ENCODE data around the gene SHH.

SHH gene

DNA sequence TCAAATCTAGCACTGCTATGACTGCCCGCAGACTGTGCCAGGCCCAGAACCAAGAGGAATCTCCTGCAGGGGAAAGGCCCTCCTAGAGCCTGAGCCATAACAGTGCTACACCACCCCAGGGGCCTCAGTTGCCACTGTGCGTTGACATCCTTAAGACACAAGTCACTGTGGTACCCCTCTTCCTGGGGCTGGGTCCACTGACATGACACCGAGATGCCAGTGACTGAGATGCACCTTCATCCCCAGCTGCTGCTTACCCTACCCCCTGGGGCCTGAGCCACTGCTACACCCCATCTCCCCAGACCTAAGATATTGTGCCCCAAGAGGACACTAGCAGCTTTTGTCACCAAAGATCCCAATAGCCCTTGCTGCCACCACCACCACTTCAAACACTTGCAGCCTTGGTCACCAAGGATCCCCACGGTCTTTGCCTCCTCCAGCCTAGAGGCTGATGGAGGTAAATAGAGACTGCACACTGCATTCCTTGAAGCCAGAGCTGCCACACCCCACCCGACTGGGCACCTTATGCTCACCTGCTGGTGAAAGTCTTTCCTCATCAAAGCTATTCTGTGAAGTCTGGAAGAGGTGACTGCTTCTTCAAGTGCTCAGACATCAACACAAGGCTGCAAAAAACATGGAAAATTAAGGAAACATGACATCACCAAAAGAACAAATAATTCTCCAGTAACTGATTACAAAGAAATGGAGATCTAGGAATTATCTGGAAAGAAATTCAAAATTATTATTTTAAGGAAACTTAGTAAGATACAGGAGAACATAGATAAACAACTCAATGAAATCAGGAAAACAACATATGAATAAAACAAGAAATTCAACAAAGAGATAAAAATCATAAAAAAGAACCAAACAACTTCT lies 40.4 kb upstream of the SHH start:
- H3K27me3 ChIP-seq (ENCODE audit: insufficient read depth, insufficient read length) = no peaks in the 10 kb centered on the region
- no peaks in the 10 kb centered on the region for H3K36me3 ChIP-seq (ENCODE audit: insufficient read depth, insufficient read length, low read length)
- H3K9ac ChIP-seq (ENCODE audit: insufficient read length, low read depth) = no peak overlapping the region
- H3K4me3 ChIP-seq (ENCODE audit: insufficient read length, low read depth) = no peak overlapping the region
- no peaks in the 10 kb centered on the region for H3K9me3 ChIP-seq (ENCODE audit: insufficient read depth, low read length)
- DNase-seq (ENCODE audit: low read depth, low spot score) = no peak
- H3K4me1 ChIP-seq (ENCODE audit: insufficient read depth, insufficient read length) = no peaks in the 10 kb centered on the region
- TF ChIP-seq YY1 (IDR thresholded peaks at IDR 0.05; ENCODE audit: insufficient read depth, insufficient read length) (no peak), SUZ12 (IDR thresholded peaks at IDR 0.05; ENCODE audit: extremely low read depth, insufficient read depth, insufficient read length) (no peak), ZNF274 (IDR thresholded peaks at IDR 0.05; ENCODE audit: low read depth, low read length) (no peak)

DNA sequence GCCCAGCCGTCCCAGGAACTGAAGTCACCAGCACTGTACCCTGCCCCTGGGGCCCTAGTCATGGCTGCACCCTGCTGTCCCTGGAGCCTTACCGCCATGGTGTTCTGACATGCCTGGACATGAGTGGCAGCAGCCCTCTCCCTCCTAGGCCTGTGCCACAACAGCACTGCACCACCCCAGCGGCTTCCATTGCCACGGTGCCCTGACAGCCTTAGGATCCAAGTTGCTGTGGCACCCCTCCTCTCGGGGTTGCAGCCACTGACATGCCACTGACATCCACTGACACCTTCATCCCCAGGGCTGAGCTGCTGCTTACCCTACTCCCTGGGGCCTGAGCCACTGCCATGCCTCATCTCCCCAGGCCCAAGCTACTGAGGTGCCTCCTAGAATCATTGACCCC lies 39.6 kb upstream of the SHH start:
- H3K27me3 ChIP-seq (ENCODE audit: insufficient read depth, insufficient read length) = no peaks in the 10 kb centered on the region
- no peaks in the 10 kb centered on the region for H3K9me3 ChIP-seq (ENCODE audit: insufficient read depth, low read length)
- no peak for DNase-seq (ENCODE audit: low read depth, low spot score)
- no peak for TF ChIP-seq SUZ12 (IDR thresholded peaks at IDR 0.05; ENCODE audit: extremely low read depth, insufficient read depth, insufficient read length)
- no peak for TF ChIP-seq YY1 (IDR thresholded peaks at IDR 0.05; ENCODE audit: insufficient read depth, insufficient read length)
- TF ChIP-seq ZNF274 (IDR thresholded peaks at IDR 0.05; ENCODE audit: low read depth, low read length) = no peak
- H3K9ac ChIP-seq (ENCODE audit: insufficient read length, low read depth) = no peak overlapping the region
- H3K4me3 ChIP-seq (ENCODE audit: insufficient read length, low read depth) = no peak overlapping the region
- no peaks in the 10 kb centered on the region for H3K36me3 ChIP-seq (ENCODE audit: insufficient read depth, insufficient read length, low read length)
- H3K4me1 ChIP-seq (ENCODE audit: insufficient read depth, insufficient read length) = no peaks in the 10 kb centered on the region

DNA sequence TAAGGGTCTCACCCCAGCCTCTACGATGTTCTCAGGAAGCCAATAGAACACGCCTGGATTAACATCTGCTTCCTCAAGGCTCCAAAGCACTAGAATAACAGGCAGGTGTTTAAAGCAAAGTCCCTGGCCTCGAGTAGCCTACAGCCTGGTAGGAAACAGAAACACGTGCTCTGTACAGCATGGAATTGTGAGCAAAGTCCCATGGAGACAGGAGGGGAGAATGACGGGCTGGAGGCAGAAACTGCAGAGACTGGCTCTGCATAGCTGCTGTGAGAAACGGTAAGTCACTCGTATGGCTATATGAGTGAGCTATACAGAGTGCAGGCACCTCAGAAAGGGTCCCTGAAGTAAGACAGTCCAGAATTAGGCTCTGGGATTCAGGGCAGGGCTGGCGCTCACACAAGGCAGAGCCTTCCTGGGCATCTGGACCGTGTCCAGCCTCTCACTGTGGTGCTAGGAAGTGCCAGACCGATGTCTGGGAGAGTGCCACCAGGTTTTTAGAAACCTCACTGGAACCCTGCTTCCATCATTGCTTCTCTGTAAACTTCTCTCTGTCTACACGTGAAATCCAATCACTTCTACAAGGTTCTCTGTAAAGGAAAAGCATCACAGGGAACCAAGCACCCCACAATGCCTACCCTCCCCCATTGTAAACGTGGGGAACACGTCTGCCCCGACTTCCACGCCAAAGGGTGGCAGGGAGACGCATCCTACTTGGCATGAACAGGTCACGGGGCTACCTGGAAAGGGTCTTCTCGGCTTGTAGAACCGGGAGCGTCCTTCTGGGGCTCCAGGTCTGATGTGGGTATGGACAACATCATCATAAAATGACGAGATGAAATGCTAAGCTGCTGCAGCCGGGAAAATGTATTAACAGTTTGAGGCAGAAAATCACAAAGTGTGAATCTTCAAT lies 38.8 kb upstream of the SHH start:
- no peaks in the 10 kb centered on the region for H3K27me3 ChIP-seq (ENCODE audit: insufficient read depth, insufficient read length)

DNA sequence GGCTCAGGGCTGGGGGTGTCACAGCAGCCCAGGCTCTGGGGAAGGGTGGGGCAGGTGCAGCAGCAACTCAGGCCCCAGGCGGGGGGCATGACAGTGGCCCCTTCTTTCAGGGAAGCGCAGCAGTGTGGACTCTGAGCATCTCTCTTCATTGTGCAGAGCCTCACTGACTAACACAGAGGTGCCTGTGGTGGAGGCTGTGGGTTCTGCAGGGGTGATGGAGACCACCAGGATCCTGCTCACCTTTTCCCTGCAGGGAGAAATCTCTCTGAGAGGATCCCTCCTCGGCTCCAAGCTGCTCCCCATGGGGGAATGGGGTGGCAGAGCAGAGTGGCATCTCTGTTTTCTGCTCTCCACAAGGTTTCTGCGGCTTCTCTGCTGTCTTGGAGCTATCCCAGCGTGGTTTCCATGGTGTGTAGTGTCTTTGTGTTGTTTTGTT lies 37.8 kb upstream of the SHH start:
- Histone ChIP-seq H3K4me3 (ENCODE audit: insufficient read length, low read depth) (no peak overlapping the region), H3K36me3 (ENCODE audit: insufficient read depth, insufficient read length, low read length) (no peaks in the 10 kb centered on the region), H3K27me3 (ENCODE audit: insufficient read depth, insufficient read length) (no peaks in the 10 kb centered on the region), H3K4me1 (ENCODE audit: insufficient read depth, insufficient read length) (no peaks in the 10 kb centered on the region), H3K9me3 (ENCODE audit: insufficient read depth, low read length) (no peaks in the 10 kb centered on the region), H3K9ac (ENCODE audit: insufficient read length, low read depth) (no peak overlapping the region)
- TF ChIP-seq YY1 (IDR thresholded peaks at IDR 0.05; ENCODE audit: insufficient read depth, insufficient read length) (no peak), ZNF274 (IDR thresholded peaks at IDR 0.05; ENCODE audit: low read depth, low read length) (no peak), SUZ12 (IDR thresholded peaks at IDR 0.05; ENCODE audit: extremely low read depth, insufficient read depth, insufficient read length) (no peak)
- DNase-seq (ENCODE audit: low read depth, low spot score) = no peak

More for the DNA sequence above, 38.8 kb upstream of the SHH start:
- no peaks in the 10 kb centered on the region for H3K4me1 ChIP-seq (ENCODE audit: insufficient read depth, insufficient read length)
- TF ChIP-seq SUZ12 (IDR thresholded peaks at IDR 0.05; ENCODE audit: extremely low read depth, insufficient read depth, insufficient read length) = no peak
- no peak for TF ChIP-seq YY1 (IDR thresholded peaks at IDR 0.05; ENCODE audit: insufficient read depth, insufficient read length)
- TF ChIP-seq ZNF274 (IDR thresholded peaks at IDR 0.05; ENCODE audit: low read depth, low read length) = no peak
- no peaks in the 10 kb centered on the region for H3K36me3 ChIP-seq (ENCODE audit: insufficient read depth, insufficient read length, low read length)
- no peaks in the 10 kb centered on the region for H3K9me3 ChIP-seq (ENCODE audit: insufficient read depth, low read length)
- no peak overlapping the region for H3K4me3 ChIP-seq (ENCODE audit: insufficient read length, low read depth)
- no peak overlapping the region for H3K9ac ChIP-seq (ENCODE audit: insufficient read length, low read depth)
- no peak for DNase-seq (ENCODE audit: low read depth, low spot score)

DNA sequence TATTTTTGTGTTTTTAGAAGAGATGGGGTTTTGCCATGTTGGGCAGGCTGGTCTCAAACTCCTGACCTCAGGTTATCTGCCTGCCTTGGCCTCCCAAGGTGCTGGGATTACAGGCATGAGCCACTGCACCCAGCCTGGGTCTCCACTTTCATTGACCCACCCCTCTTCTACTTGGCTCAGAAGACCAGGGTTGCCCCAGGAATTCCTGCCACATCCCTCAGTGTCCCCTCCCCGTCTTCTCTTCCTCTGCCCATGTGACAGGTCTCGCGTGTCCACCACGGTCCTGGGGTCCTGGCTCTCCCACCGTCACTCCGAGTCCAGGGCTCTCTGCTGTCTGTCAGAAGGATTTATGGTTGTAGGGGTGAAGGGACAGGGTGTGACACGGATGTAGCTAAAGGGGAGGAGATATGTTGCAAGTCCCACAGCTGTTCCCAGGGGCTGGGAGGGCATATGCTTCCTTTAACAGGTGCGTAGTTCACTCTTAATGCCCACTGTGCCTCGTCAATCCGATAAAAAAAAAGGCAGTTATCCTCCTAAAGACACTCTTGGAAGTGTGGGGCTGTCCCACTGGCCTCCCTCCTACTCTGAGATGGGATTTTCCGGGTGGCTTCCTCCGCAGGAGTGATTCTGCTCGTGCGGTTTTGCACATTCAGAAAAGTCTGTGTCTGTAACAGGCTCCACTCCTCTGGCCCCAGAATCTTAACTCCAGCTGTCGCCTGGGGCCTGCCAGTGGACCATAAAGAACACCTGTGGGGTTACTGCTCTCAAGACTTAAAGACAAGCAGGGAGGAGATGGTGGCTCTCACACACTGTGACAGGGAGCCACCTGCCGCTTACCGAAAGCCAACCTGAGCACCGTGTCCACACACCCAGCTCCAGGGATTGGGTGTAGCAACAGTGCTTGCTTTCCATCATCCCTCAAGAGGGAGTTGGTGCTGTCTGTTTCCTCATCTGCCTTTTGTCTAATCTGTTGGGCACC lies 36.7 kb upstream of the SHH start:
- Histone ChIP-seq H3K36me3 (ENCODE audit: insufficient read depth, insufficient read length, low read length) (no peaks in the 10 kb centered on the region), H3K4me1 (ENCODE audit: insufficient read depth, insufficient read length) (peaks cover under 1% of the 10 kb centered on the region), H3K9ac (ENCODE audit: insufficient read length, low read depth) (no peak overlapping the region), H3K27me3 (ENCODE audit: insufficient read depth, insufficient read length) (no peaks in the 10 kb centered on the region), H3K4me3 (ENCODE audit: insufficient read length, low read depth) (no peak overlapping the region), H3K9me3 (ENCODE audit: insufficient read depth, low read length) (no peaks in the 10 kb centered on the region)
- no peak for TF ChIP-seq SUZ12 (IDR thresholded peaks at IDR 0.05; ENCODE audit: extremely low read depth, insufficient read depth, insufficient read length)
- TF ChIP-seq ZNF274 (IDR thresholded peaks at IDR 0.05; ENCODE audit: low read depth, low read length) = no peak
- DNase-seq (ENCODE audit: low read depth, low spot score) = no peak

DNA sequence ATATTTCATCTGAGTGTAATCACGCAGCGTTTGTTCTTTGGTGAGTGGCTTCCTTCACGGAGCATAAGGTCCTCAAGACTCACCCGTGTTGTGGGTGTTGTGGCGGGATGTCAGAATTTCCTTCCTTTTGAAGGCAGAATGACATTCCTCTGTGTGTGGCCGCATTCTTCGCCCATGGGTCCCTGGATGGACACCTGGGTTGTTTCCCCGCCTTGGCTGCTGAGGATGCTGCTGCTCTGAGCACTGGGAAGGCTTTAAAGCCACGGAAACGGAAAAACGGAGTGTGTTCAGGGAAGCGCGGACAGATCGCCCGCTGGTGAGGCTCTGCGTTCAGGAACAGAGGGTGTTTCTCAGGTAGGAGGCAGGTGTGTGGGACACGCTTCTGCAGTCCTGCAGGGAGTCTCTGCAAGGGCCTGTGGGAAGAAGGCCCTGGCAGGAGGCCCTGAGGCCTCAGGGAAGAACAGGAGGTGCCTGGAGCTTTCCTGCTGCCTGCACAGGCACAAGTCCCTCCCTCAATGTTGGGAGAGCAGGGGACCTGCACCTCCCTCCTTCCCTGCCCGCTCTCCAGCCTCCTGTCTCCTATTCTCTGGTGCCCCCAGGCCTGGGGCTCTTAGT lies 35.7 kb upstream of the SHH start:
- TF ChIP-seq ZNF274 (IDR thresholded peaks at IDR 0.05; ENCODE audit: low read depth, low read length) = no peak
- TF ChIP-seq SUZ12 (IDR thresholded peaks at IDR 0.05; ENCODE audit: extremely low read depth, insufficient read depth, insufficient read length) = no peak
- TF ChIP-seq YY1 (IDR thresholded peaks at IDR 0.05; ENCODE audit: insufficient read depth, insufficient read length) = no peak
- no peak overlapping the region for H3K4me3 ChIP-seq (ENCODE audit: insufficient read length, low read depth)
- H3K4me1 ChIP-seq (ENCODE audit: insufficient read depth, insufficient read length) = peaks cover 3% of the 10 kb centered on the region
- H3K27me3 ChIP-seq (ENCODE audit: insufficient read depth, insufficient read length) = no peaks in the 10 kb centered on the region
- H3K9me3 ChIP-seq (ENCODE audit: insufficient read depth, low read length) = no peaks in the 10 kb centered on the region
- no peaks in the 10 kb centered on the region for H3K36me3 ChIP-seq (ENCODE audit: insufficient read depth, insufficient read length, low read length)
- no peak overlapping the region for H3K9ac ChIP-seq (ENCODE audit: insufficient read length, low read depth)
- DNase-seq (ENCODE audit: low read depth, low spot score) = no peak
